Stimulated activated CD8-positive, alpha-beta memory T cell treated with anti-CD3 and anti-CD28 coated beads, Interleukin-15, amount 100 ng/mL, for 1 hour (primary cell): ENCODE measurements around the gene MTARC2.
"Not testable (repeated sequence)": the region's sequence is repeated elsewhere in the genome, so short reads cannot be mapped to it uniquely, and the experiment has no call there.

Experiments used
- DNase-seq: peaks from one replicate; pipeline ENCODE4 v3.0.0-alpha.2; 2020; ENCODE audit warnings: low read depth

The MTARC2 gene

DNA sequence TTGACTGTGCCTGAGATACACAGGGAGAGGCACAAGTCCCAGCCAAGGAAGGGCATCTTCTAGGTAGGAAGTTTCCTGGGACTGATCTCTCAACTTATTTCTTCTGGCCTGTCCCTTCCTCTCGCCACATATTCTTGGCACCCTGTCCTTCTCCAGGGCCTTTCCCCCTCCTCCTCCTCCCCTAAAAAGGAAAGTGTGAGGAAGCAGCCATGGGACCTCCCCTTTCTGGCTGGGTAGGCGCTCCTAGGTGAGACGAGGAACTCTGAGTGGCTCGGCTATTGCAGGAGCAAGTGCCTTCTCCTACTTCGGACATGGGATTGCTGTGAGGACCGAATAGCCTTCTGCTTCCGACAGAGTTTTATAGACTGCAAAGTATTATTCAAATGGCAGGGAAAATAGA is 15.5 kb upstream of the MTARC2 start:
- DNase-seq, result no peak

- peak; percentile 58 for DNase-seq
Measured at GRCh38 chr1:220733086-220733601, 15.0 kb upstream of the MTARC2 start.

DNA sequence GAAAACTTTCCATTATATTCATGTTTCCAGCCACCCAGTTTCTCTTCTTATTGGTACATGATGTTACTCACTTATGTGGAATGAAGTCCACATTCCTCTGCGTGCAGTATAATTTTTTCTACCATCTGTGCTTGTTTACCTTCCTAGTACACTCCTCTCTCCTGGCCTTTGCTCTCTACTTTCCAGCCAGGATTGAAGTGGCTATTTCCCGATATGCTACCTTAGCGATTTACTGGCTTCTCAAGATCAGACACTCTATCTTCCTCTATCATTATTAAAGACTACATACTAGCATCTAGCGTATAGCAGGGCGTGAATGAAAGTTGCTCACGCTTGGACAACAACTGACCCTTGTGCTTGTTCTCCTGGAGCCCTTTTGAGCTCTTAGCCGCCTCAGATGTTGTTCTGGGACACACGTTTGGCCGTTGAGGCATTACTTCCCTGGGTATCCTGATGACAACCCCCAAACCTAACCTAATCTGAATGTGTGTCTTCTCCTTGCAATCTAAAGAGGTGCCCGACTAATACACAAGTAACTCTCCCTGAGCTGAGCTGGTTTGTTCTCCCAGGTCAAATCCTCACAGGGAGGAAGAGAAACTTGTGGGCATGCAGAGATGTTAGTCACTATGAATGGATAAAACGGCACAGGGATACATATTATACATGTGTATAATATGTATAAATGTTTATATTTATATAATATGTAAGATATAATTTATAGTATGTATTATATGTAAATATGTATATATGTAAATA is 13.4 kb upstream of the MTARC2 start:
- no peak for DNase-seq

GRCh38 chr1:220736283-220736682 is 11.8 kb upstream of the MTARC2 start:
- not testable (repeated sequence) for DNase-seq

GRCh38 chr1:220741349-220741748 is 6.8 kb upstream of the MTARC2 start:
- DNase-seq, result no peak

DNA sequence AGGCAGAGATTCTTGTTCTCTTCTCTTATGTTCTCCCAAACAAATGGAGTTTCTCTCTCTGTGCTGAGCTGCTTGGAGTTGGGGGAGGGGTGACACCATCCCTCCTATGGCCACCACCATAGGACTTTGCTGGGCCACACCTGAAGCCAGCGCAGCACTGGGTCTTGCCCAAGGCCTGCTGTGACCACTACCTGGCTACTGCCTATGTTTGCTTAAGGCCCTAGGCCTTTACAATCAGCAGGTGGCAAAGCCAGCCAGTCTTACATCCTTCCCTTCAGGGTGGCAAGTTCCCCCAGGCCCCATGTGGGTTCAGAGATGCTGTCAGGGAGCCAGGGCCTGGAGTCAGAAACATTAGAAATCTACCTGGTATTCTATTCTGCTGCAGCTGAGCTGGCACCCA is 6.3 kb upstream of the MTARC2 start:
- no peak for DNase-seq

DNA sequence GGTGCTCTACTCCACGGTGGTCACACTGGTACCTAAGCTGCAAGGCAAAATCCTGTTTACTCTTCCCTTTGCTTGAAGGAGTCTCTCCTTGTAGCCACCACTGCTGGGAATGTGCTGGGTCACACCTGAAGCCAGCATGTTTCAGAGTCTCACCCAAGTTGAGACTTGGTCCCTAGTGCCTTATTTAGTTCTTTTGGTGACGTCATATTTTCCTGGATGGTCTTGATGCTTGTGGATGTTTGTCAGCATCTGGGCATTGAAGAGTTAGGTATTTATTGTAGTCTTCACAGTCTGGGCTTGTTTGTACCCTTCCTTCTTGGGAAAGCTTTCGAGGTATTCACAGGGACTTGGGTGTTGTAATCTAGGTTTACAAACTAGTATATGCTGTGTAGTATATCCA is 5.6 kb upstream of the MTARC2 start:
- DNase-seq, result no peak

DNA sequence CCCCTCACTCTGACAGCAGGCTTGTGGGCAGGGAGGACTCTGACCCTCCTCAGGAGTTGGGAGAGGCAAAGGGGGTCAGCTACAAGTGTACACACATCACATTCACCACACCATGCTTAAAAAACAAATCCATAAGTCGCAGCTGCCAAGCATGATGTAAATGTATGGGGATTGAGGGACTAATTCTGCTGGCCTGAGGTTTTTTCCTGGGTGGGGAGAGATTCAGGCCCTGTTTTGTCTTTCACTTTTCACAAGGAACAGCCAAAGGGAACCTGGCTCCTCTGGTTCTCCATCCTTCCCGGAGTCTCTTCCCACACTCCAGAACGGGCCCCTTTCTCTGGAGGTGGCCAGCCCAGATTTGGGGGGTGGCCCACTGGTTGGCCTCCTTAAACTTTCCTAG is 1.3 kb upstream of the MTARC2 start:
- no peak for DNase-seq

DNA sequence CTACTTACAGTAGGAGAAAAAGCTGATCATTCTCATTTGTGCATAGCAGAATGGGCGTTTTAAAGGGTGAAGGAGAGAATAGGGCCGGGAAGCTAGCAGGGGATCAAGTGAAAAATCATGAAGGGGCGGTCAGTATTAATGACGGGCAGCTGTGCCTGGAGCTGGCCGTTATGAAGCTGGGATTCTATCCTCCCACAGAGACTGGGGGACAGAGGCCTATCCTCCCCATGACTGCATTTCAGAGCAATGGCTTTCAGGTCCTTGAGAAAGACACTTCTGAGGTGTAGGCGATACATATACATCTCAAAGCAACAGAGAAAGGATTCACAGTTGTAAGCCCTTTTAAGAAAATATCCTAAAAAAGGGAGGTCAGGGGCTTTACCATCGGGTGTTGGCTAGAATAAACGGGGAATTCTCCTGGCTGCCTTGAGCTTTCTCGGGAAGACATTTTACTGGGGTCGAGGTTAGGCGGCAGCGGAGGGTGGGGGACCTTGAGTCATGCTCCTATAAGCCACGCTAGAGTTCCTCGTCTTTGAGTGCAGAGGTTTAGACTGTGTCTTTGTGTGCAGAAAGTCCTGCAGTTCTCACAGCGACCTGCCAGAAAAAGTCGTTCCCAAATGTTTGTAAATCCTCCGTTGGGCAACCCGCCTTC is 559 bp upstream of the MTARC2 start:
- no peak for DNase-seq

DNA sequence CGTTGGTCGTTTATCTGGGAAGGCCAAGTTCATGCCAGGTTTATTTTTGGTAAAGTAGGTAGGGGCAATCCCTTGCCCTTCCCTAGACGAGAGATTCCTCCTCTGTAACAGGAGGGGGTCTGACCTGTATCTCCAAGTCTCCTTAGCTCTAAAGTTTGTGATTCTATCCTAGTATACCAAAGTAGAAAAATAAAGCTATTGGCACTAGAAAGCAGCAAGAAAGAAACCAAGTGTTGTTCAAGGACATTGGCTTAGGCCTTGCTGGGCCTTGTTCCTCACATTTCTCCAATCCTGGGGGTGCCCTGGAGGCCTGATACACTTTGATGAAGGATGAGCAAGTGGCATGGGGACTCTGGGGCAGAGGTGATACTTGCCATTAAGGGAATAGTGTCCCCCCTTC is 814 bp downstream of the MTARC2 start:
- no peak for DNase-seq

DNA sequence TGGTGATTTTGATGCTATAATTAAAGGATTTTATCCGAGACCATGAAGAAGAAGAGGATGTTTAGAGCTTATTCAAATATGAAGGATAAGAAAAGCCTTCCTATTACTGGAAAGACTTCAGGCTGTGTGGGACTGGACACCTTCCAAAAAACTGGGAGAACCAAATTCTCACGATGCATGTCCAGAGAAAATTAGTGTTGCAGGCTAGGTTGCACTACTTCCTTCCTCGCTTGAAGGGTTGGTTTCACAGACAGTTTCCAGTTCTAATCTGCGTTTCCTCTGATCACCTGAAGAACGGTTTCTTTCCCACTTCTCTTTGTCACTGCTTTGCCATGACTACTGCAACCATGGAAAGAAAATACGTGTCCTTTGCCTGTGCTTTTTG is 2.0 kb downstream of the MTARC2 start:
- no peak for DNase-seq

- no peak for DNase-seq
Measured at GRCh38 chr1:220751111-220751510, 3.0 kb downstream of the MTARC2 start.

DNA sequence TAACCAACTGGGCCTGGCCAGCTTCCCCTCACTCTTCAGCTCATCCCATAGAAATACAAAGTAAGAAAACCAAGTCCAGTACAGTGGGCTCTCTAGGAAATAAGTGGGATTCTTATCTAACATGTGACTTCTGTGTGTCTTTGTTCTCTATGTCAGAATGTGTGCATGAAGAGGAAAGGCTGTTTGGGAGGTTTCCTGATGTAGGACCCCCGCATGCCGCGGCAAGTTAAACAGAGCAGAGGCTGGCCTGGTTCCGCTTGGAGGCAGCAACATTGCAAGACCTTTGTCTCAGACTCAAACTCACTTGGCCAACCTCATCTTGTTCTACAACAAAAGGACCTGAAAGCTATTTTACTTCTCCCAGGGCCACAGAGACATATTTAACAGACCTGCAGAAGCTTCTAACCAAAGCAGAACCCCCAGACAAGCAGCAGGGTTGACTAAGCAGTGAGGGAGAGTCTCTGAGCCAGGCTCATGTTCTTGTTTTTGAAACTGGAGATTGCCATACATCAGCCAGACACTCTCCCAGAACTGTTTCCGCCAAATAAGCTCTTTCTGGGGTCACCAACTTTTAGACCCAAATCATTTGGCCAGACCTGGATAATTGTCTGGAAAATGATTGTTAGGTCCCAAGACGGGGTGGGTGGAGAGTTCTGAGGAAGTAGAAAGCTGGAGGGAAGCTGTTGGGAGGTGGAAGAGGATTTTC is 6.2 kb downstream of the MTARC2 start:
- no peak for DNase-seq

- DNase-seq, result no peak
Measured at GRCh38 chr1:220754918-220755295, 6.8 kb downstream of the MTARC2 start.

DNA sequence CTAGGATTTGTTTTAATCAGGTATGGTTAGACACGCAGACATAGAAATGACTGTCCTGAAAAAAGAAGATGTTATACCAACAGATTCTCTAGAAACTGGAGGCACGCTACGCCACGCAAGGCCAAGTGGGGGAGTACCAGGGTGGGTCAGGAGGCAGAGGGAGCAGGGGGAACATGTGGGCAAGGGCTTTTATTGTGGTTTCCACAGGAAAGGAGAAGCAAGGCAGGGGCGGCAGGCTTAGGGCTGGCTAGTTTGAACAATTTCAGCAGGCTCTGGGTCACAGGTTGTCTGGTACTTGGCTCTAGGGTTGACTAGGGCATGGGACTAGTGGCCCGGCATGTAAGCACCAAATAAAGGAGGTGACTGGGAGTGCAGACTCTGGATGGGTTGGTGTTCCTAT is 7.2 kb downstream of the MTARC2 start:
- no peak for DNase-seq

GRCh38 chr1:220757441-220757840 is 9.3 kb downstream of the MTARC2 start:
- no peak for DNase-seq

DNA sequence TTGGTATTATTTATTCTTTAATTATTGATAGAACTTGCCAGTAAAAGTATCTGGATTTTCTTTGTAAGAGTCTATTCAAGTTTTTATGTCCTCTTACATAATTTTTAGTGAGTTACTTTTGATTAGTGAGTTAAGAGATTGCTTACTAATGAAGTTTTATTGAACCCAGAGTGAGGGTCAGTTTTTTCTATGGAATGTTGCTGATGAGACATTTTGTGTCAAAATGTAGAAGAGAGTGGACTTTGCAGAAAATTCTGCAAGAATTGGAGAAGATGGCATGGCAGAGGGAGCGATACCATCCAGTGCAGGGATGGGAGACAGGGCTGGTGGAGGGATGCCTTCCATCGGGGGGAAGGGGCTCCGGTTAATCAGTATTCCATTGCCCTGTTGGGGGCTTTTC is 11.0 kb downstream of the MTARC2 start:
- DNase-seq, result no peak

GRCh38 chr1:220761688-220762427 is 13.7 kb downstream of the MTARC2 start:
- no peak for DNase-seq

GRCh38 chr1:220764757-220765156 is 16.6 kb downstream of the MTARC2 start:
- no peak for DNase-seq

DNA sequence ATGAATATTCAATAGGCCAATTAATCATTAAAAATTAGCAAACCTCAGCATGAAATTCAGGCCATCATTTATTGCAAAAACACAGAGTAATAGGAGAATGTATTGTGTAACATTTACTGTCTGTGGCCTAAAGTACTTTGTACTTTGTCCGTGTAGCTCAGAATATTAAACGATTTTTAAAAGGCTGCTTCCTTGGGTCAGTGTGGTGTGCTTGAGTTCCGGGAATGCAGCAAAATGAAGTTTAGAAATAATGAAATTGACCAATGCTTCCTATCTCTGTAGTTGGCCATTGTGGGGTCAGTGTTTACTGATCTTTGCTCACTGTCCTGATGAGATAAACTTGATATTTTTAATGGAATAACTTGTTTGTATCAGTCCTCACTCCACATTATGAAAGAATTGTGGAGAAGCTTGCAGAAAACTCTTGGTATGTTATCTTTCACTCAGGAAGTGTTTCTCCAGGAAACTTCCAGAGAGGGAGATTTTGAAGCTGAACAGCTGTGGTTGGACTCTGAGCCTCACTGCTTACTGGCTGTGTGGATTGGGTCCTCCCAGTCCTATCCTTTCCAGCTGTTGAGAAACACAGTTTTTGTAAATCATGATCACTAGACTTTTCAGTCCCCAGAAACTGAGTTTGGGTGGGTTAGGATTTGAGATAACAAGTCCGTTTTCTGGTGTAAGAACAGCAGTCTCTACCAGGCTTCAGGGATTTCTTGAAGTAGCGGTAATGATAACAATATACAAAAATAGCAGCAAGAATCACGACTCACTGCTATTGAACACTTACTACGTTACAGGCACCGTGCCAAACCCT is 19.4 kb downstream of the MTARC2 start:
- DNase-seq, result no peak

DNA sequence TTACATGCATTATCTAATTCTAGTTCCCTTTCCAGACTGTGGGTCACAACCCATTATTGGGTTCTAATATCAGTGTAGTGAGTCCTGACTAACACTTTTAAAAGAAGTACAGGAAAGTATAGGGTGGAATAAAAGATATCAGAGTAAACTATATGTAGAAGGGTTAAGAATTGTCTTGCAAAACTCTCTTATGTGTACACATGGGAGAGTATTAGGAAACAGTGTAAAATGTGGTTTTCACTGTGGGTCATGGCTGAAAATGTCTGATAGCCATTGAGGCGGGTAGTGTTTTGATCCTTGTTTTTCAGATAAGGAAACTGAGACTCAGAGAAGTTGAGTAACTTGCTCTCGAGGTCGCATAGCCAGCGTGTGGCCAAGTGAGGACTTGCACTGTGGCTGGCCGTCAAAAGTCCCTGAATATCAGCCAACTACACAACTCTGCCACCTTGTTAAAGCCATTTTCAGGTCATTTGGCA is 20.0 kb downstream of the MTARC2 start:
- no peak for DNase-seq
